GM12873 (cell line): ENCODE measurements around the gene MRPS23.

Source experiments
- TF ChIP-seq, protein P1 (sequence below): IDR thresholded peaks from 2 replicates; pipeline ENCODE4 v1.5.1; 2012; ENCODE audit warnings: low read depth, mild to moderate bottlenecking, moderate library complexity, low read length, control low read depth; ENCODE audit not compliant: insufficient read depth; ENCODE audit errors: missing control alignments

MRPS23 gene

GRCh38 chr17:57809879-57810278 lies 40.0 kb downstream of the MRPS23 start:
- TF ChIP-seq, protein P1, sequence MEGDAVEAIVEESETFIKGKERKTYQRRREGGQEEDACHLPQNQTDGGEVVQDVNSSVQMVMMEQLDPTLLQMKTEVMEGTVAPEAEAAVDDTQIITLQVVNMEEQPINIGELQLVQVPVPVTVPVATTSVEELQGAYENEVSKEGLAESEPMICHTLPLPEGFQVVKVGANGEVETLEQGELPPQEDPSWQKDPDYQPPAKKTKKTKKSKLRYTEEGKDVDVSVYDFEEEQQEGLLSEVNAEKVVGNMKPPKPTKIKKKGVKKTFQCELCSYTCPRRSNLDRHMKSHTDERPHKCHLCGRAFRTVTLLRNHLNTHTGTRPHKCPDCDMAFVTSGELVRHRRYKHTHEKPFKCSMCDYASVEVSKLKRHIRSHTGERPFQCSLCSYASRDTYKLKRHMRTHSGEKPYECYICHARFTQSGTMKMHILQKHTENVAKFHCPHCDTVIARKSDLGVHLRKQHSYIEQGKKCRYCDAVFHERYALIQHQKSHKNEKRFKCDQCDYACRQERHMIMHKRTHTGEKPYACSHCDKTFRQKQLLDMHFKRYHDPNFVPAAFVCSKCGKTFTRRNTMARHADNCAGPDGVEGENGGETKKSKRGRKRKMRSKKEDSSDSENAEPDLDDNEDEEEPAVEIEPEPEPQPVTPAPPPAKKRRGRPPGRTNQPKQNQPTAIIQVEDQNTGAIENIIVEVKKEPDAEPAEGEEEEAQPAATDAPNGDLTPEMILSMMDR: no peak

DNA sequence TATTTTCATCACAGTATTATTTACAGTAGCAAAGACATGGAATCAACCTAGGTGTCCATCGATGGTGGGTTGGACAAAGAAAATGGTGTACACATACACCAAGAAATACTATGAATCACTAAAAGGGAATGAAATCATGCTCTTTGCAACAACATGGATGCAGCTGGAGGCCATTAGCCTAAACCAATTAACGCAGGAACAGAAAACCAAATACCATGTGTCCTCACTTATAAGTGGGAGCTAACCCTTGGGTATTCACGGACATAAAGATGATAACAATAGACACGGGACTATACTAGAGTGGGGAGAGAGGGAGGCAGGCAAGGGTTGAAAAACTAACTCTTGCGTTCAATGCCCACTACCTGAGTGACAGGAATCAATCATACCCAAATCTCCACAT lies 41.0 kb downstream of the MRPS23 start:
- TF ChIP-seq, protein P1: no peak

DNA sequence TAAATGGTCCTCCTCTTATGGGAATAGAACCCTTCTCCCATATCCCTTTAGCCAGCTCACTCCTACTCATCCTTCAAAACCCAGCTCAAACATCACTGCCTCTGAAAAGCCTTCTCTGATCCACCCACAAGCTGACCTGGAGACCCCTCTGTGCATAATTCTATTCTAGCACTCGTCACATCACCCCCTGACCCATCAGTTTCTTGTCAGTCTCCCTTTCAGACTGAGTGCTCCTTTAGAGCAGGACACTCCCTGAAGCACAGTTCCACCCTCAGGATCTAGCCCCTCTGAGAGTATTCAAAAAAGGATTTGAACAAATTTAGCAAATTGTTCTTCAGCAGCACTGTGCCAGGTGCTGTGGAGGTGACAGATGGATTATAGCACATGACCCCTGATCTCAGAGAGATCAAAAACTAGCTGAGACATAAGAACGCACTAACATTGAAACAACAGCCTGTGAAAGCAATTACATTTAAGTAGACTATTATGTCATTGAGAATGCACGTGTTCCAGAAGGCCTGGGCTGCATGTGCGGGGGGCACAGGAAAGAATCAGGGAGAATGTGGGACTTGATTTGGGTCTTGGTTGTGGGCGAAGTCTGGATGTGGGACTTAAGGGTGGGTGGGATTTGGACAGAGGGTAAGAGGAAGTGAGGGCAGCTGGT lies 43.5 kb downstream of the MRPS23 start:
- TF ChIP-seq, protein P1: no peak

- TF ChIP-seq, protein P1: no peak
These were observed 46.8 kb downstream of the MRPS23 start for GRCh38 chr17:57803021-57803420.

DNA sequence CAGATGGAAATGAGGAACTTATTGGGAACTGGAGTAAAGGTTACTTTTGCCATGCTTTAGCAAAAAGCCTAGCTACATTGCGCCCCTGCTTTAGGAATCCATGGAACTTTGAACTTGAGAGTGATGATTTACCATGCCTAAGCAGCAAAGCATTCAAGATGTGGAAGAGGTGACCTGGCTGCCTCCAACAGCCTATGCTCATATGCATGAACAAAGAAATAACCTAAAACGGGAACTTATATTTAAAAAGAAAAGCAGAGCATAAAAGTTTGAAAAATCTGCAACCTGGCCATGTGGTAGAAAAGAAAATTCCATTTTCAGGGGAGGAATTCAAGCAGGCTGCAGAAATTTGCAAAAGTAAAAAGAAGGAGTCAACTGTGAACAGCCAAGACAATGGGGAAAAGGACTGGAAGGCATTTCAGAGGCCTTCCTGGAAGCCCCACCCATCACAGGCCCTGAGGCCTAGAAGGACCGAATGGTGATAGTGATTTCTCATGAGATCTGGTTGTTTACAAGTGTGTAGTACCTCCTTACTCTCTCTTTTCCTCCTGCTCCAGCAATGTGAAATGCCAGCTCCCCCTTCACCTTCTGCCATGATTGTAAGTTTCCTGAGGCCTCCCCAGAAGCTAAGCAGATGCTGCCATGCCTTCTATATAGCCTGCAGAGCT lies 48.7 kb downstream of the MRPS23 start:
- TF ChIP-seq, protein P1: no peak

DNA sequence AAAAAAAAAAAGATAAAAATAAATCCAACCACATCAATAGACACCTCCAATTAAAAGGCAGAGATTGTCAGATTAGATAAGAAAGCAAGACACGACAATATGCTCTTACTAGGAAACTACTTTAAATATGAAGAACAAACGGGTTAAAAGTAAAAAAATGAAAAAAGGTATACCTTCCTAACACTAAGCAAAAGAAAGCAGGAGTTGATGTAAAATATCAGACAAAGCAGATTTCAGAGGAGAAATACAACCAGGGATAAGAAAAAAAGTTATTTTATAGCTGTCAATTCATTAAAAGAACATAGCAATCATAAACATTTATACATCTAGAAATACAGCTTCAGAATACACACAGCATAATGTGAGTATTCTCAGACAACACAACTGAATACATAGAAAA lies 55.0 kb downstream of the MRPS23 start:
- TF ChIP-seq, protein P1: no peak

DNA sequence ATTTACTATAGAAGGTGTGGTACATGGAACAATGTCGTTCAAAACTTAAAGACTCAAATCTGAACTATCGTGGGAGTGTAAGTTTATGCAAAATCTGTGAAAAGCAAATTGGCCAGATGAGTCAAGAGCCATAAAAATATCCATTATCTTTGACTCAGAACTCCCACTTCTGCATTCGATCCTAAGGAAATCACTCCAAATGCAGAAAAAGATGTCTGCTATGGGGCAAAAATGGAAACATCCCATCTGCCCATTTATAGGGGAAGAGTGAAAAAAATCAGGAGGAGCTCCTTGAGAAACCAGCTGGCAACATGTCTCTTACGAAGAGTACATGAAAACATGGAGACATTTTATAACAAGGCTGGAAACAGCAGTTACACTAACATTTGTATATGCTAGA lies 61.1 kb downstream of the MRPS23 start:
- TF ChIP-seq, protein P1: no peak
